Stimulated activated naive CD8-positive, alpha-beta T cell treated with anti-CD3 and anti-CD28 coated beads, Interleukin-15, amount 100 ng/mL, for 72 hours (primary cell): Measurements from ENCODE around the gene ATAD3C.
A peak's percentile ranks its signal among the peaks of the same experiment; 100 is the strongest.
"Not testable (repeated sequence)": the region's sequence is repeated elsewhere in the genome, so short reads cannot be mapped to it uniquely, and the experiment has no call there.

Experiments used
- ATAC-seq: fragments of 150-1000 bp; cut with Tn5 transposase; 2 replicates; pipeline ENCODE4 v1.10.0; 2021; ENCODE audit warnings: mild to moderate bottlenecking, moderate library complexity
- DNase-seq, 2 donors: peaks; one replicate each; pipeline ENCODE4 v3.0.0; 2021 to 2022
- H3K27ac Mint-ChIP-seq, 2 donors: one replicate each; pipeline ENCODE4 v1.8.0; 2022; ENCODE audit warnings: mild to moderate bottlenecking in 2 of 2, mixed read lengths in 2 of 2, moderate library complexity in 2 of 2
- H3K27me3 Mint-ChIP-seq: one replicate; pipeline ENCODE4 v1.8.0; 2022; ENCODE audit warnings: mixed read lengths
- H3K4me1 Mint-ChIP-seq: one replicate; pipeline ENCODE4 v1.8.0; 2022; ENCODE audit warnings: mild to moderate bottlenecking, mixed read lengths
- H3K4me3 Mint-ChIP-seq, 2 donors: one replicate each; pipeline ENCODE4 v1.8.0; 2022; ENCODE audit warnings: mild to moderate bottlenecking in 2 of 2, mixed read lengths in 2 of 2, moderate library complexity in 1 of 2
- H3K9me3 Mint-ChIP-seq, 2 donors: one replicate each; pipeline ENCODE4 v1.8.0; 2022; ENCODE audit warnings: mixed read lengths in 2 of 2

The ATAD3C gene

GRCh38 chr1:1412311-1412902 lies 37.1 kb upstream of the ATAD3C start:
- H3K4me1 Mint-ChIP-seq: peaks cover 19% of the 10 kb centered on the region
- H3K27me3 Mint-ChIP-seq, DNase-seq, H3K9me3 Mint-ChIP-seq, H3K4me3 Mint-ChIP-seq, H3K27ac Mint-ChIP-seq, ATAC-seq: not testable (repeated sequence)

- H3K9me3 Mint-ChIP-seq: no peaks in the 10 kb centered on the region
- DNase-seq (no peak), ATAC-seq (no peak)
- no peak overlapping the region for H3K4me3 Mint-ChIP-seq
- peaks cover 4% of the 10 kb centered on the region for H3K27me3 Mint-ChIP-seq
- H3K27ac Mint-ChIP-seq: no peak overlapping the region
- H3K4me1 Mint-ChIP-seq: peaks cover 12% of the 10 kb centered on the region
Observed at GRCh38 chr1:1415751-1416150, 33.7 kb upstream of the ATAD3C start.

- not testable (repeated sequence) for H3K4me3 Mint-ChIP-seq, ATAC-seq, DNase-seq, H3K9me3 Mint-ChIP-seq, H3K27ac Mint-ChIP-seq
- H3K27me3 Mint-ChIP-seq: peaks cover 21% of the 10 kb centered on the region
- peaks cover 17% of the 10 kb centered on the region for H3K4me1 Mint-ChIP-seq
Observed at GRCh38 chr1:1417396-1417795, 32.1 kb upstream of the ATAD3C start.

DNA sequence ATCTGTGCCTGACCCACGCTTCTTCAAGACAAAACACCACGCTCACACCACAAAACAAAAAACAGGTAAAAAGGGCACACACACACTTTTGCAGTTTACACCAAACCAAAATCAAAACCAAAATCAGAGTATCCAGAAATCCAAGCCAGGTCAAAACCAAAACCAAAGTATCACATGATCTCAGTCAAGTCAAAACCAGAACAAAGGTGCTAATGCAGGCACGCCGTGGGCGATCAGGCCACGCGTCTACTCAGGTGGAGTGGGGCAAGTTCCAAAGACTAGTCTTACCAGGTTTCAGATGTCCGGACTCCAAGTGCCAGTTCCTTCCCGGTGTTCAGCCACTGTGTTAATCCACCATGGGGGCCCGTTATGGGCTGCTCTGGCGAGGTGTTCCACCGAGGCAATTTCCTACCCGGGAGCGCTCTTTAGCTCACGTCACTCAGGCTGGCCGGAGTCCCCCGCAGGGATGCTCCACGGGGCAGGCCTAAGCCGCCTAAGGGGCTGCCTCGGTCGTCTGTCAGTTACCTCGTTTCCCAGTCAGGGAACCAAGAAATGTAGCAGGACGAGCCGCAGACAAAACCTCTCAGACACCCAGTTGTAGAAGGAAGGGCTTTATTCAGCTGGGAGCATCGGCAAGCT lies 31.5 kb upstream of the ATAD3C start:
- not testable (repeated sequence) for H3K9me3 Mint-ChIP-seq, ATAC-seq, H3K4me3 Mint-ChIP-seq, H3K27ac Mint-ChIP-seq, DNase-seq
- peaks cover 26% of the 10 kb centered on the region for H3K27me3 Mint-ChIP-seq
- peaks cover 23% of the 10 kb centered on the region for H3K4me1 Mint-ChIP-seq

DNA sequence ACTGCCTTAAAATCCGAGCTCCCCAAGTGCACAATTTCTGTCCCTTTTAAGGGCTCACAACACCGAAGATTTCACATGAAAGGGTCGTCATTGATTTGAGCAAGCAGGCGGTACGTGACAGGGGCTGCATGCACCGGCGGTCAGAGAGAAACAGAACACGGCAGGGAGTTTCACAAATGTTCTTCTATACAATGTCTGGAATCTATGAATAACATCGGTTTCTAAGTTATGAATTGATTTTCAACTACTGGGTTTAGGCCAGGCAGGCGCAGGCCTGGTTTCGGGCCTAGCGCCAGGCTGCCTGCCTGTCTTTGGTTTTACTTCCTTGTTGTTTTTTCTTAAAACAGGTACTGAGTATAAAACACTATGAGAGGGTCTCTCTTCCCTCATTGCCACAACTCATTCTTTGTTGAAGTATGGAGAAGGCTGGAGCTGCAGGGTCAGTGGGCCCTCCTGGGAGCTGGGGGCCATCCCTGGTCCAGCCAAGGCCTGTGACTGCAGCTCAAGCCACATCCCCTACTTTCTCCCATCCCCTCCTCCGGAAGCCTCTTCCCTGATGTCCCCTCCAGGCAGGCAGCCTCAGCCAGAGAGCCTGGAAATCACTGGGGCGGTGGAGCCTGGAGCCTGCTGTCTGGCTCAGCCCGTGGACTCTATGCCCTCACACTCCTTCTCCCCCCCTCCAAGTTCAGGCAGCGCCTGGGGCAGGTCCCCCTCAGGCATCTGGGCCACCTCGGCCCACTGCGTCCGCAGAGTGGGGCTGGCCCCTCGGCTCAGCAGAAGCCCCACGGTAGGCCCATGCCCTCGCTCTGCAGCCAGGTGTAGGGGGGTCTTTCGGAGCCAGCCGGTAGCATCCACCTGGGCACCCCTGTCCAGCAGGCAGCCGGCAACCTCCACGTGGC lies 30.8 kb upstream of the ATAD3C start:
- no peak for ATAC-seq
- H3K27ac Mint-ChIP-seq: no peak overlapping the region
- no peak overlapping the region for H3K4me3 Mint-ChIP-seq
- H3K9me3 Mint-ChIP-seq: no peaks in the 10 kb centered on the region
- H3K4me1 Mint-ChIP-seq: peaks cover 27% of the 10 kb centered on the region
- no peak for DNase-seq
- peaks cover 27% of the 10 kb centered on the region for H3K27me3 Mint-ChIP-seq

GRCh38 chr1:1419363-1419812 lies 30.1 kb upstream of the ATAD3C start:
- ATAC-seq (no peak), DNase-seq (no peak)
- peaks cover 27% of the 10 kb centered on the region for H3K4me1 Mint-ChIP-seq
- H3K4me3 Mint-ChIP-seq: peak overlapping the region in 1 of 2 donors; percentile 26
- H3K9me3 Mint-ChIP-seq: no peaks in the 10 kb centered on the region
- H3K27ac Mint-ChIP-seq: no peak overlapping the region
- peaks cover 29% of the 10 kb centered on the region for H3K27me3 Mint-ChIP-seq

- H3K27ac Mint-ChIP-seq: no peak overlapping the region
- ATAC-seq (peak; percentile 64), DNase-seq (no peak)
- H3K4me3 Mint-ChIP-seq: no peak overlapping the region
- peaks cover 27% of the 10 kb centered on the region for H3K4me1 Mint-ChIP-seq
- peaks cover 36% of the 10 kb centered on the region for H3K27me3 Mint-ChIP-seq
- H3K9me3 Mint-ChIP-seq: no peaks in the 10 kb centered on the region
Observed at GRCh38 chr1:1419813-1420653, 29.5 kb upstream of the ATAD3C start.

DNA sequence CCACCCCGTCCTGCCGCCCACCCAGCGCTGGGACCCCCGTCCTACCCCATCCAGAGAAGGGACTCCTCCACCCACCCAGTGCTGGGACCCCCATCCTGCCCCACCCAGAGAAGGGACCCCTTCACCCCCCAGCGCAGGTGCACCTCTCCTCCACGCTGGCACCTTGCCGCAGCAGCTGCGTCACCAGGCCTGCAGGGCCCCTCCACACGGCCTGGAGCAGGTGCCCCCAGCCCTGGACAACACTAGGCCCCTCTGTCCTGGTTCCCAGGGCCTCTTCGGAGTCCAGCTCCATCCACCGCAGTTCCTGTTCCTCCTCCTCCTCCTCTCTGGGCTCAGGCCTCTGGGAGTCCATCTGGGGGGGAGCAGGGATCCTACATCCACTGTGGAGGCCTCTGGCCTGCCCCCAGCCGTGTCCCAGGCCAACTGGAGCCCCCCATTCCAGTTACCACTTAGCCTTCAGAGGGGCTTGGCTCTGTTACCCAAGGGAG lies 28.8 kb upstream of the ATAD3C start:
- H3K27ac Mint-ChIP-seq: no peak overlapping the region
- peak; percentile 58 for ATAC-seq
- H3K27me3 Mint-ChIP-seq: peaks cover 43% of the 10 kb centered on the region
- H3K9me3 Mint-ChIP-seq: no peaks in the 10 kb centered on the region
- H3K4me3 Mint-ChIP-seq: peak overlapping the region; percentile 62 to 71
- peaks cover 27% of the 10 kb centered on the region for H3K4me1 Mint-ChIP-seq
- DNase-seq: no peak

- H3K27ac Mint-ChIP-seq: no peak within 1 kb of the TSS
- H3K4me3 Mint-ChIP-seq: peak within 1 kb of the TSS; percentile 62 to 71
- H3K4me1 Mint-ChIP-seq: peaks cover 33% of the 10 kb centered on the region
- DNase-seq: no peak
- H3K9me3 Mint-ChIP-seq: no peaks in the 10 kb centered on the region
- peaks cover 49% of the 10 kb centered on the region for H3K27me3 Mint-ChIP-seq
- no peak for ATAC-seq
Observed at GRCh38 chr1:1421147-1421906, 28.2 kb upstream of the ATAD3C start, which contains the start of gene ANKRD65. Gene ANKRD65, minus strand, starts transcription at chr1:1421276. Its CDS starts 271 bp downstream, at chr1:1421005.

- Mint-ChIP-seq H3K4me3 (no peak overlapping the region), H3K27ac (no peak overlapping the region), H3K27me3 (peaks cover 53% of the 10 kb centered on the region), H3K4me1 (peaks cover 36% of the 10 kb centered on the region), H3K9me3 (no peaks in the 10 kb centered on the region)
- ATAC-seq (no peak), DNase-seq (no peak)
Observed at GRCh38 chr1:1421907-1422464, 27.5 kb upstream of the ATAD3C start.

- no peak overlapping the region for H3K4me3 Mint-ChIP-seq
- DNase-seq (no peak), ATAC-seq (no peak)
- H3K27me3 Mint-ChIP-seq: peaks cover 53% of the 10 kb centered on the region
- no peaks in the 10 kb centered on the region for H3K9me3 Mint-ChIP-seq
- H3K4me1 Mint-ChIP-seq: peaks cover 33% of the 10 kb centered on the region
- peak overlapping the region in 1 of 2 donors; percentile 42 for H3K27ac Mint-ChIP-seq
Observed at GRCh38 chr1:1422465-1423244, 26.8 kb upstream of the ATAD3C start.

DNA sequence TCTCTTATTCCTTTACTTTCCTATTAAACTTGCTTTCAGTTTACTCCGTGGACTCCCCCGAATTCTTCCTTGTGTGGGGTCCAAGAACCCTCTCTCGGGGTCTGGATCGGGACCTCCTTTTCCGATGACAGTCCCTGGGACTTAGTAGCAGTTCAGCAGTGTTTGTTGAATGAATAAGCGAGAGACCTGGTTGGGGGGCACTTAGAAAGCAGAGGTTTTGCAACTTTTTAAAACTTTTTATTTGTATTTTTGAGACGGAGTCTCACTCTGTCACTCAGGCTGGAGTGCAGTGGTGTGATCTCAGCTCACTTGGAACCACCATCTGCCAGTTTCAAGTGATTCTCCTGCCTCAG lies 26.3 kb upstream of the ATAD3C start:
- no peak overlapping the region for H3K27ac Mint-ChIP-seq
- H3K9me3 Mint-ChIP-seq: no peaks in the 10 kb centered on the region
- DNase-seq (no peak), ATAC-seq (no peak)
- peaks cover 28% of the 10 kb centered on the region for H3K4me1 Mint-ChIP-seq
- no peak overlapping the region for H3K4me3 Mint-ChIP-seq
- H3K27me3 Mint-ChIP-seq: peaks cover 56% of the 10 kb centered on the region

DNA sequence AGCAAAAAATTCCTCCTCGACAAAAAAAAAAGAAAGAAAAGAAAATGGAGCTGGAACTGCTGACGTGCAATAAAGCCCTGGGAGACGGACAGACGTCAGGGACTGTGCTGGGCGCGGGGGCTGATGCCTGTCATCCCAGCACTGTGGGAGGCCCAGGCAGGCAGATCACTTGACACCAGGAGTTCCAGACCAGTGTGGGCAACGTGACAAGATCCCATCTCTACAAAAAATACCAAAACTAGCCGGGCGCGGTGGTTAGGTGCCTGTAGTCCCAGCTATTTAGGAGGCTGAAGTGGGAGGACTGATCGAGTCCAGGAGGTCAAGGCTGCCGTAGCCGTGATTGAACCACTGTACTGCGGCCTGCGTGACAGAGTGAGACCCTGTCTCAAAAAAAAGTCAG lies 24.8 kb upstream of the ATAD3C start:
- Mint-ChIP-seq H3K9me3 (no peaks in the 10 kb centered on the region), H3K4me3 (no peak overlapping the region), H3K27ac (peak overlapping the region in 1 of 2 donors; percentile 74), H3K27me3 (peaks cover 70% of the 10 kb centered on the region), H3K4me1 (peaks cover 27% of the 10 kb centered on the region)
- DNase-seq (no peak), ATAC-seq (no peak)

GRCh38 chr1:1425426-1425752 lies 24.1 kb upstream of the ATAD3C start:
- Mint-ChIP-seq H3K27ac (no peak overlapping the region), H3K4me3 (no peak overlapping the region), H3K4me1 (peaks cover 27% of the 10 kb centered on the region), H3K27me3 (peaks cover 77% of the 10 kb centered on the region), H3K9me3 (no peaks in the 10 kb centered on the region)
- DNase-seq (no peak), ATAC-seq (no peak)
